Measurements from ENCODE around the gene FBXL5.

DNA sequence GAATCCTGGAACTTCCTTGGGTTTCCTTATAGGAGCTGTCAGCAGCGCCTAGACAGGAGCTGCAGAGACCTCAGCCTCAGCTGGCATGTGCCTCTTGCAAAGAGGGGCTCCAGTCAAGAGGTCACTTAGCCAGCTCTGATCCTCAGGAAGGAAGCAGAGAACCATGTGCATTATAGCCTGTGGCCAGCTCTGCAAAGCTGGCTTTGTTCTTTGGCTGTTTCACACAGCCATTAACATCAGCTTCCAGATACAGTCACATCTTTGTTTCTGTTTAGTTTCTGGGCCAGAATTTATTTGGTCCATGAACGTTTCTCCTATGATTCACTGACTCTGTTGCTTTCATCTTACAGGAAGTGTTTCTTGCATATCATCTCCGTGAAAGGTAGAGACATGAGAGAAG lies 93.0 kb downstream of the FBXL5 start:
- TF ChIP-seq, protein P1, sequence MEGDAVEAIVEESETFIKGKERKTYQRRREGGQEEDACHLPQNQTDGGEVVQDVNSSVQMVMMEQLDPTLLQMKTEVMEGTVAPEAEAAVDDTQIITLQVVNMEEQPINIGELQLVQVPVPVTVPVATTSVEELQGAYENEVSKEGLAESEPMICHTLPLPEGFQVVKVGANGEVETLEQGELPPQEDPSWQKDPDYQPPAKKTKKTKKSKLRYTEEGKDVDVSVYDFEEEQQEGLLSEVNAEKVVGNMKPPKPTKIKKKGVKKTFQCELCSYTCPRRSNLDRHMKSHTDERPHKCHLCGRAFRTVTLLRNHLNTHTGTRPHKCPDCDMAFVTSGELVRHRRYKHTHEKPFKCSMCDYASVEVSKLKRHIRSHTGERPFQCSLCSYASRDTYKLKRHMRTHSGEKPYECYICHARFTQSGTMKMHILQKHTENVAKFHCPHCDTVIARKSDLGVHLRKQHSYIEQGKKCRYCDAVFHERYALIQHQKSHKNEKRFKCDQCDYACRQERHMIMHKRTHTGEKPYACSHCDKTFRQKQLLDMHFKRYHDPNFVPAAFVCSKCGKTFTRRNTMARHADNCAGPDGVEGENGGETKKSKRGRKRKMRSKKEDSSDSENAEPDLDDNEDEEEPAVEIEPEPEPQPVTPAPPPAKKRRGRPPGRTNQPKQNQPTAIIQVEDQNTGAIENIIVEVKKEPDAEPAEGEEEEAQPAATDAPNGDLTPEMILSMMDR (IDR thresholded peaks at IDR 0.05; ENCODE audit: extremely low read depth in 1 of 2, insufficient read depth in 1 of 2, low read depth in 1 of 2, low read length in 2 of 2), result no peak
- TF ChIP-seq POLR2AphosphoS5 (IDR thresholded peaks at IDR 0.05; ENCODE audit: insufficient read depth, low read depth, low read length), result no peak
- no peak for TF ChIP-seq POLR2A (IDR thresholded peaks at IDR 0.05; ENCODE audit: low read depth, low read length)
- TF ChIP-seq EZH2 (IDR thresholded peaks at IDR 0.05; ENCODE audit: borderline replicate concordance, low read depth, low read length, severe bottlenecking), result no peak
- TF ChIP-seq, protein P2, sequence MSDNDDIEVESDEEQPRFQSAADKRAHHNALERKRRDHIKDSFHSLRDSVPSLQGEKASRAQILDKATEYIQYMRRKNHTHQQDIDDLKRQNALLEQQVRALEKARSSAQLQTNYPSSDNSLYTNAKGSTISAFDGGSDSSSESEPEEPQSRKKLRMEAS (IDR thresholded peaks at IDR 0.05; ENCODE audit: insufficient read depth, insufficient read length), result no peak
- TF ChIP-seq FOS (IDR thresholded peaks at IDR 0.05; ENCODE audit: borderline replicate concordance, insufficient read depth, low read length), result no peak
- TF ChIP-seq MYC (IDR thresholded peaks at IDR 0.05; ENCODE audit: low read depth, low read length), result no peak
- no peak for TF ChIP-seq GATA2 (IDR thresholded peaks at IDR 0.05; ENCODE audit: insufficient read depth, insufficient read length, low read depth, low read length)
- no peak for TF ChIP-seq JUN (IDR thresholded peaks at IDR 0.05; ENCODE audit: borderline replicate concordance, insufficient read depth, insufficient read length, low read depth)
